HG02798 (cell line): ENCODE data around the gene ZNF787.

ENCODE experiments used
- ATAC-seq: cut with Tn5 transposase; IDR thresholded peaks from one replicate; pipeline ENCODE4 v1.9.1; 2021; ENCODE audit warnings: mild to moderate bottlenecking; ENCODE audit not compliant: unreplicated experiment, poor library complexity

ZNF787 gene

DNA sequence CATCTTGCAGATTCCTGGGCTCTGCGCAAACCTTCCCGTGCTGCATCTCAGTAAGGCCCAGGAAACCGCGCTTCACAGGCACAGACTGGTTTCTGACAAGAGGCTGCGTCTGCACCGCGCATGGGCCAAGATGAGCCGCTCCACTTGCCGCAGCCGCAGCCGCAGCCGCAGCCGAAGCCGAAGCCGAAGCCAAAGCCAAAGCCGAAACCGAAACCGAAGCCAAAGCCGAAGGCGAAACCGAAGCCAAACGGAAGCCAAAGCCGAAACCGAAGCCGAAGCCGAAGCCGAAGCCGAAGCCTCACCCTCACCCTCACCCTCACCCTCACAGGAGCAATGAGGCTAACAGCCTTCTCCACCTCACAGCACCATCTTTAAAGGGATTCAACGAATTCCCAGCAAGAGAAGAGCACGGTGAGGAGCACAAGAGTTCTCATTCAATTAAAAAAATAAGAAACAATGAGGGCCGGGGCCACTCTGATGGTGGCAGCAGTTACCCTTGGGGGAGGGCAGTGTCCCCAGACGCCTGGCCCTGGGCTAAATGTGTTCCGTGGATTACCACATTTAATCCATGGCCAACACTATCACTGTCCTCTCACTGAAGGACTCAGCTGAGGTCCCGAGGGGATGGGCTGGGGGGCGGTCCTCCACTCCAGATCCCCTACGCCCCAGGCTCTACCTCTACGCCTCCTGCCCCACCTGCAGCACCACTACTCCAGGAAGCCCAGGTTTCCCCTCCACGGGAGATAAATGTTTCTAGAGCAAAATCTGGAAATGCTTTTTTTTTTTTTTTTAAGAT, 29.1 kb downstream of the ZNF787 start:
- ATAC-seq, result no peak

DNA sequence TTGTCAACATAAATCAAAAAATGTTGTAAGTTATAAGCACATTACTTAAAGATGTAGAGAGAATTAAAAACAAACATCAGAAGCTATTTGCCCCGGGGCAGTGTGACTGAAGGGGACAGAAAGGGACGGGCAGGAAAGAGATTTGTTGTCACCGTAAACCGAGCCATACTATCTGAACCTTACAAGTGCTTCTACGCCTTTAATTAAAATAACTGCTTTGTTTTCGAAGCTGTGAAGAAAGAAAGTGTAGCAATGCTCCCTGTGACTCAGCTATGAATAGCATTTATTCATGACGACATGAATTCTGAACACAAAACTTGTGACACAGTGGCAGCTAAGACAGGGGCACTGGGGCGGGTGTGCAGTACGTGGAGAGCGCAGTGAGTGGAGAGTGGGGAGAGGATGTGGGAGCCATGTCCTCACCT, 30.0 kb downstream of the ZNF787 start:
- ATAC-seq, result no peak

GRCh38 chr19:56089344-56089743, 31.8 kb downstream of the ZNF787 start:
- ATAC-seq, result no peak

GRCh38 chr19:56088497-56089215, 32.4 kb downstream of the ZNF787 start:
- no peak for ATAC-seq

DNA sequence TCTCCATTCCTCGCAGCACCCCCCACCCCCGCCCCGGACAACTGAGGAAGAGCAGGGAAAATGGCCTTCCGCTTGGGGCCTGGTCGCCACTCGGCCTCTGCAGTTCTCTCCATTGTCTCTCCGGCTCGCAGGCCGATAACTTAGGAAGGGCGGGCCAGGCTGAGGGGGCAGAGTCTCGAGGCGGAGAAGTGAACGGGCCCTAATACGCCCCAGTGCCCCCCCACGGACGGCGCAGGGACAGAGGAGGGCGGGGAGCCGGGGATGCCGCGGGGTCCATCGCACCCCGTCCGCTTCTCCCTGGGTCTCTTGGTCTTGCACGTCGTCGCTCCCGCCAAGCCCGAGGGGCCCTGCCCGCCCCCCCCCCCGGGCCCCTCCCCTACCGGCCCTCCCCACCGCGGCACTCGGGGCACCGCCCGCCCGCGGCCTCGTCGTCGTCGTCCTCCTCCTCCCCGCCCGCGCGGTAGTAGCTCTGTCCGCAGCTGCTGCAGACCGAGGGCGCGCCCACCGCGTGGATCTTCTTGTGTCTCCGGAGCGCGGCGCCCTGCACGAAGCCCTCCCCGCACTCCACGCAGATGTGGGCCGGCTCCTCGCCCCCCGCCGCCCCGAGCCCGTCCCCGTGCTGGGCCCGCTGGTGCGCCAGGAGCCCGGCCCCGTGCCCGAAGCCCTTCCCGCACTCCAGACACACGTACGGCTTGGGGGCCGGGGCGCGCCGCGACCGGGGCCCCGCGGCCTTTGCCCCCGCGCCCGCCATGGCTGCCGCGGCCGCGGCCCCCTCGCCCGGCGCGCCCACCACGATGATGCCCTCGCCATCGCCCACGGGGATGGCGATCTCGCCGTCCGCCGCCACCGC, 33.2 kb downstream of the ZNF787 start:
- no peak for ATAC-seq

DNA sequence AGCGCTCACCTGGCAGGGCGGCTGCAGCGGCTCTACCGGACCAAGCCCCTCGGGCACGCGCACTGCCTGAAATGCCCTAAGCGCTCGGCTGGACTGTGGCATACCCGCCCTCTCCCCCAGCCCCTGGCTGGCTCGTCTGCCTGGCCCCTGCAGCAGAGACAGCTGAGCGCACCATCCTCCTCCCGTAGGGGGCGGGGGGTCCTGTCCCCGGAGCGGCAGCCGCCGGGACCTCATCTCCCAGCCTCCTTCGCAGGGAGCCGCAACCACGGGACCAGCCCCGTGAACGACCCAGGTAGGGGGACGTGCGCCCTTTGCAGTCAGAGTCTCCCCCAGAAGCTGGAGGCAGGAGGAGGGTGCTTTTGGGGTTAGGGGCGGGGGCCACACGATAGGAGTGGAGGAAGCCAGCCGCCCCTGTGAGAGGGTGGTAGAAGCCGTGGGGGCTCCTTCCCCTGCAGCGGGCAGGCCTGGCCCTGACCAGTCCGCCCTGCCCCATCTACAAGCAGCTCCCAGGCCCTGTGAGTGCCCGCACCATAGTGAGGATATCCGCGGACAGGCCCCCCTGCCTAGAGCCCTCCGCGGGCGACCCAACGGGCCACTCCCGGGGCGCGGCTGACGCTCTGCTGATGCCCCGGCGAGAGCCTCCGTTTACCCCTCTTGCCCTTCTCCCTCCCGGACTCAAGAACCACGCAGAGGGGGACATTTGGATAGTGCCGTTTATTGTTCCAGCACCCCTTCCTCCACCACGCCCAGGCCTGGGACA, 34.2 kb downstream of the ZNF787 start:
- ATAC-seq, result no peak

GRCh38 chr19:56085571-56086275, 35.4 kb downstream of the ZNF787 start:
- no peak for ATAC-seq

GRCh38 chr19:56084835-56085536, 36.1 kb downstream of the ZNF787 start:
- no peak for ATAC-seq

DNA sequence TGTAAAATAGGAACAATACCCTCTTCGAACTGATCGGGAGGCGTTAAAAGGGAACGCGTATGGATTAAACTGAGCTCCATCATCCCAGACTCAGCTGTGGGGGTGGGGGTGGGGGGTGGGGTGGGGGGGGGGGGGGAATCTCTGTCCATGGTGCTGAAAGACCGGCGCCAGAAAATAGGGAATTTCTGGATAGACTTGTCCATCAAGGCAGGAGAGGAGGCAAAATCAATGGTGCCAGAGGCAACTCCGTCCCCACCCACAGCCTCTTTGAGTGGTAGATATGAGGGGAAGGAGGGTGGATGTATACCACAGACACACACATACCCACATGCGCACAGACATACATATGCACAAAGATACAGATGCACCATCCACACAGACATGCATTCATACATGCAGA, 37.4 kb downstream of the ZNF787 start:
- ATAC-seq, result no peak

- peak; percentile 77 for ATAC-seq
These were observed 40.3 kb downstream of the ZNF787 start for GRCh38 chr19:56080669-56081401.

DNA sequence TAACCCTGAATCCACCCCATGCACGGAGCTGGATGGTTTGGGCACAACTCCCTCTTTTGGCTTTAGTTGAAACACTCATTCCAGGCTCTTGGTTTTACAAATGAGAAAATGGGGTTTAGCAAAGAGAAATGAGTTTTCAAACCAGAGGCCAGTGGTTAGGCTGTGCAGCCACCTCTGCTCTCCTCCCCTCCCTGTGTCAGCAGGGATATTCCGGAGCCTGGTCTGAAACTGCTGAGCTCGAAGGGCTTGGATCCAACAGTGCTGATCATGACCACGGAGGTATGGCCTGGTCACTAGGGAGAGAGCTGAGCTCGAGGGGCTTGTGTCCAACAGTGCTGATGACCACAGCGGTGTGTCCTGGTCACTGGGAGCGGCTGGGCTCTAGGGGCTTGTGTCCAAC, 41.5 kb downstream of the ZNF787 start:
- ATAC-seq, result no peak

- no peak for ATAC-seq
These were observed 44.6 kb downstream of the ZNF787 start for GRCh38 chr19:56076498-56076897.

GRCh38 chr19:56071151-56071550, 49.9 kb downstream of the ZNF787 start:
- no peak for ATAC-seq

DNA sequence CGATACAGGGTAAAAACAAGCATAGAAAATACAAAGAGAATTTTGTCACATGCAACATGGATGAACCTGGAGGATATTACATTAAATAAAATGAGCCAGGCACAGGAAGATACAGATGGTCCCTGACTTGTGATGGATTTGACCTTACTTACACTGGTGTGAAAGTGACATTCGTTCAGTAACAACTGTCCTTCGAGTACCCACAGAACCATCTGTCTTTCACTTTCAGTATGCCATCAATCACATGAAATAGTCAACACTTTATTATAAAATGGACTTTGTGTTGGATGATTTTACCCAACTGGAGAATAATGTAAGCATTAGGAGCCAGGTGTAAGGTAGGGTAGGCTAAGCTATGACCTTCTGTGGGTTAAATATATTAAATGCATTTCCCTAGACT, 51.5 kb downstream of the ZNF787 start:
- ATAC-seq, result no peak

DNA sequence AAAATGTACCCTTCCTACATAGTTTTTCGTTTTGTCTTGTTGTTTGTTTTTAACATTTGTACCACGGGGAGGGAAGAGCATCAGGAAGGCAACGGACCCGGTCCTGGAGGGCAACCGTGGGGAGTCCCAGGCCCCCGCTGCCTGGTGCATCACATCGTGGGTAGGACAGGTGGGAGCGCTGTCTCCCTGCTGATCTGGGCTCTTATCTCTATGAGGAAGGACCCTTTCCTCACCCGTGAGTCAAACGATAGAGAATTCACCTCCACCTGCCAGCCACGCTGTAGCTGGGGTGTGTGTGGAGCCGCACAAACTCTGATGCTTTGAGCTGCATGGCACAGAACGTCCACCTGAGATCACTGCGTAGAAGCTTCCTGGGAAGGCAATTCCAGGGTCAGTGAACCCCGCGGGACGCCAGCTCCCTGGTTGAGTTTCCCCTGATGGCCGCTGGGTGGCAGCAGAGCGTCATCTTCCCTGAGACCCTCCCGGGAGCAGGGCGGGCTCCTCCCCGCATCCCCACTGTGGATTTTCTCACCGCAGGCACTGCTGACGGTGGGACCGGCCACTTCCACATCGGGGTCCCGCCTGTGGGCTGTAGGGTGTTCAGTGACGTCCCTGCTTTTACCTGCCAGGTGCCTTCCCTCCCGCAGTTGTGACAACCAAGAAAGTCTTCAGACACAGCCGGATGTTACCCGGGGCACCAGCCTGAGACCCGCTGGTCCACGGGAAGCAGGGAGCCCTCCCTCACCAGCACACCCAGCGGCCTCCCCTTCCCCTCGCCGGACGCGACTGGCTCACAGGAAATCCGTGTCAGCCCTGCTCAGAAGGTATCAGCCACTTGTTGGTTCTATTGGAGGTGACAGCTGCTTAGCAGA, 54.7 kb downstream of the ZNF787 start:
- ATAC-seq, result peak; percentile 62

DNA sequence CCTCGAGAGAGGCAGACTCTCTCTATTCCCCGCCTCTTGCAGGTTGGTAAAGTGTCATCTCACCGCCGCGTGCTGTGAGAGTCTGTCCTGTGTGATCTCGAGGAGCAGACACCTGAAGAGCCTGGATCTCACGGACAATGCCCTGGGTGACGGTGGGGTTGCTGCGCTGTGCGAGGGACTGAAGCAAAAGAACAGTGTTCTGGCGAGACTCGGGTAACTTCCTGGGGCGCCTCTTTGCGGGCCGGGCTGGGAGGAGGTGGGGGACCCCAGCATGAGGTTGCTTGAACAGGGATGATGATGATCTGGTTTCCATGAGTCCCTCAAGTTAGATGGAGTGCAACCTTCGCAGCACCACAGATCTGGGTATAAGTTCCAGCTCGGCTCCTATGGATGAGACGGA, 67.5 kb downstream of the ZNF787 start:
- ATAC-seq, result no peak
